A204.1 (cell line): ENCODE results near the gene TRERF1.

Source experiments
- FAIRE-seq: peaks from 2 replicates; lab custom pipeline; 2012; peaks lifted over from hg19 to GRCh38; lab: Jason Lieb, UNC

The TRERF1 gene

GRCh38 chr6:42424906-42425474, 26.7 kb downstream of the TRERF1 start:
- no peak for FAIRE-seq

- no peak for FAIRE-seq
Measured at GRCh38 chr6:42423244-42423643, 28.5 kb downstream of the TRERF1 start.

GRCh38 chr6:42420741-42421140, 31.0 kb downstream of the TRERF1 start:
- no peak for FAIRE-seq

- no peak for FAIRE-seq
Measured at GRCh38 chr6:42419490-42420280, 32.0 kb downstream of the TRERF1 start.

GRCh38 chr6:42418724-42419123, 33.0 kb downstream of the TRERF1 start:
- no peak for FAIRE-seq

GRCh38 chr6:42417641-42418112, 34.0 kb downstream of the TRERF1 start:
- no peak for FAIRE-seq

- FAIRE-seq: no peak
Measured at GRCh38 chr6:42411406-42411805, 40.3 kb downstream of the TRERF1 start.

DNA sequence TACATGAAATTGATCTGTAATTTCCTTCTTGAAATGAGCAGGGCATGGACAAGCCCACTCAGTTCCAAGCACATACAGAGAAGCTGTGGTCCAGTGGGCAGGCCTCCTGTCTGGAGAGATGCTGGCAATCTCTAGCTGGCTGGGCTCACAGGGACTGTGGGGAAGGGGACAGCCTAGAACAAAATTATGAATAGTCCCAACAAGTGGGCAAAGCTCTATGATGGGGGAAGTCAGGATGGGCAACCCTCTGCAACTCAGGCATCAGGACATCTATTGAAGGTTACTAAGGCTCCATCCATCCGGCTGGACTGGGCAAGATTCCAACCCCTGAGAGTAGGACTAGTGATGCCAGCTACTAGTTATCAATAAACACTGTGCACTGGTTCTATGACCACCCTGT, 40.9 kb downstream of the TRERF1 start:
- FAIRE-seq: no peak

DNA sequence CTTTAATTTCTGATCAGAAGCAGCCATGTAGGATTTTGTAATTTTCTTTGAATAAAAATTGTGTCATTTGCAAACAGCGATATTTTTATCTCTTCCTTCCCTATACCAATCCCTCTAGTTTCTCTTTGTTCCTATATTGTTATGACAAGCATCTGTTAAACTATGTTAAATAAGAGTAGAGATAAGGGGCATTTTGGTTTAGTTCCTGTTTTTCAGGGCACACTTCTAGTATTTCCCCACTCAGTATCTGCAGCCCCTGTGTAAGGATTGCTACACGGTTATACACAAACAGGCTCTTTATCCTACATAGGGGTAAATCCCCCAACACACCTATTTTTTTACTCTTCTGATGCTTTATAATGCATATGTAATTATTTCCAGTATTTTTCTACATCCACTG, 42.1 kb downstream of the TRERF1 start:
- no peak for FAIRE-seq

DNA sequence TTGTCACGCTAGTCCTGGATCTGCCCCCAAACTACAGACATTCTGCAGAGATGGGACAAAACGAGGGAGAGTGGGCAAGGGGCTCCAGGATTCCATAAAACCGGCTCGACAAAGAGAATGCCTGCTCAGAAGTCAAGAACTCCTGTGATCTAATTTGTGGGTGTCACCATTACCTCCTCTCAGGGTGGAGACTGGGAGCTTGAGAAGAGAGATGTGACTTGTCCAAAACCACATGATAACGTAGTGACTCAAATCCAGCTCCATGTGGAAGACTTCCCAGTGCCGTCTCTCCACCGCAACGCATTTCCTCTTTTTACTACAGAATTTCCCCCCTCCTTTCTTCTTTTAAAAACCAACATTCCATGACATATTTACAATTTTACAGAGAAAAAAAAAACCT, 44.3 kb downstream of the TRERF1 start:
- no peak for FAIRE-seq

- no peak for FAIRE-seq
Measured at GRCh38 chr6:42406306-42407280, 45.1 kb downstream of the TRERF1 start.

- FAIRE-seq: no peak
Measured at GRCh38 chr6:42405021-42405420, 46.7 kb downstream of the TRERF1 start.

DNA sequence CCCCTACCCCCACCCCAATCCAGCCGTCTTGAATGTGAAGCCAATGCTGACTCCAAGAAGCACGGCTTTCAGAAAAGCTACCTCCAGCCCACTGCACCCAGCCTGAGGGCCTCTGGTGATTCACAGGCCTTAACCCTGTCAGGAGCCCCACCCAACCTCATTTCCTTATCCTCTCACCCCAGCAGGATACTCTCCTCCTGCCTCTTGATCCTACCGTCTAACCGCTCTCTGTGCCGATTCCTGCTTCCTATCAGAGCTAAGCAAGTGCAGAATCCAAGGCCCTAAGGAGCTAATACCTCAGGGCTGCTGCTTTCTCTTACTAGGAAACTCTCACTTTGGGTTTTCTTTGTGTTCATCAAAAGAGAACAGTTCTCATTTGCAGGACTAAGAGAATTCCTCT, 47.2 kb downstream of the TRERF1 start:
- no peak for FAIRE-seq

DNA sequence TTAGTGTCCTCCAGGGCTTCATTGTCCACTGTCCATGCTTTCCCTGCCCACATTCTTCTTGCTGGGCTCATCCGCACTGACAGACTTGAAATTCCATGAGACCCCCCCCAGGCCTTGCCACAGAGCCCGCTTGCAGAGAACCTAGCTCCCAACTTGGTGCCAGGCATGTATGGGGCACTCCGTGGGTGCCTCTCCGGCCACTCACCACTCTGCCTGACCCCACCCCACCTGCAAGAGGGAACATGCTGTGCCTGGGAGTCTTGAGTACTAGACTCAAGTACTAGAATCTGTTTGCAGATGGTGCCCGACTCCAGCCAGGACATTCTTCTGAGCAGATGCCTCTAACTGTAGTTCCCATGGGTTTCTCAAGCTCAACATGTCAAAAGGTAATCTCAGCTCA, 47.9 kb downstream of the TRERF1 start:
- no peak for FAIRE-seq

DNA sequence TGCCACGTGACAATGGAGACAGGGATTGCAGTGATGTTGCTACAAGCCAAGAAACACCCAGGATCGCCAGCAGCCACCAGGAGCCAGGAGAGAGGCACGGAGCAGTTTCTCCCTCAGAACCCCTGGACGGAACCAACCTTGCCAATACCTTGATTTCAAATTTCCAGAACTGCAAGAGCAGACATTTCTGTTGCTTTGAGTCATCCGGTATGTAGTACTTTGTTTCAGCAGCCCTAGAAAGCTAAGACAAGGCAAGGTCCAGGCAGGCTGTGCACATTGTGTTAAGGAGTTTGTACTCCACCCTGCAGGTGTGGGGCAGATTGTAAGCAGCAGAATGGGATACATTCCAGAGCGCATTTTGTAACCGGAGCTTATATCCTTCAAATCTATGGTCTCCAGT, 48.3 kb downstream of the TRERF1 start:
- no peak for FAIRE-seq

- FAIRE-seq: no peak
Measured at GRCh38 chr6:42402184-42402583, 49.5 kb downstream of the TRERF1 start.

- no peak for FAIRE-seq
Measured at GRCh38 chr6:42401613-42401951, 50.1 kb downstream of the TRERF1 start.

DNA sequence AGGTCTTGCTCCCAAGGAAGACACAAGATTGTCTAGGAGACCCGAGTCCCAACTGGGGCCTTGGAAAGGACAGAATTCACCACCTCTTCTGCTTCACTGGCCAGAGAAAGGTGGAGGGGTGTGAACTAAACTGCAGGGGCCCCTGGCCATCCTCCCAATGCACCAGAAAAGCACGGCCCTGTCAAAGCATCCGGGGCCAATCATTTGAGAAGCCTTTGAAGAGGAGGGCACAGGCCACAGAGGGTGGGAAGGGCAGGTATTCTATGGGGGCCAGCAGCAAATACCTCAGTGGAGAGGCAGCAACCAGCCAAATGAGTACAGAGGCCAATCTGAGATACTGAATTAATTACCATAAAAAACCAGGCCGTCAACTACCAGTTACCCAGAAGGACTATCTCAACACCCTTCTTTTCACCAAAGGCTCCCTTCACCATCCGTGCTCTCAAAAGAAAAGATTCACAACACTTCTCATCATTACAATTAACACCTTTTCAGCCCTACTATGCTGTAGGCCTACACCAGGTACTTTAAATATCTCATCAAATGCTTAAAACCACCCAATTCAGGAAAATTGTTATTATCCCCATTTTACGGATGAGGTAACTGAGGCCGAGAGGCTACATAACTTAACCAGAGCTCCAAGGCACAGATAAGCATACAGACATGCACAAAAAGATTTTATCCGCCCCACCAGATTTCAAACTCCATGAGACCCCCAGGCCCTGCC, 50.7 kb downstream of the TRERF1 start:
- FAIRE-seq: no peak

DNA sequence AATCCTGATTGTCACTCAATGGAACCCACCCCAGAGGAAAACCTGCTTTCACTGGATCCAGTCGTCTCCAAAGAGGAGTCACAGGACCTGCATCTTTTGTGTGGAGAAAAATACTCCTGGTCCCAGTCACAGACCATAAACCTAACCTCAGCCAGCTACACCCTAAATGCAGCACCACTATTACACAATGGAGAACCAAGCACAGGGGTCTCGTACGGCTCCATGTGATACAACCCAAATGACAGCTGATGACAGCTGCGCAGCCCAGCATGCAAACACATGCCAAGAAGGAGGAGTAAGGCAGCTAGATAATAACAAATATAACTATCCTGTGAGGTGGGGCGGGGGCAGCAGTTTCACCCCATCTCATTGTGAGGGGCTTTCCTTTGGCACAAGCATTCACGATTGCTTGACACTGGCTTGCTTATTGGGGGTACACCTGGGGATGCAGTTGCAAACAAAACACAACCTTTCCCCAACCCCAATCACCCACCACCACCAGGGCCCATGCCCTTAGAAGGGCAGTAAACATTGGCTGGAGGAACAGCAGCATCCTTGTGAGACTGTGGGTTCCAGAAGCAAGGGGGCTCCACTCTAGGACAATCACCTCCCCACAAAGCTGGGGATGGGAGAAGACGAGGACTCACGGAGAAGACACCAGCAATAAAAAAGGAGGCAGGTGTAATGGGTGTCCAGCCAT, 51.5 kb downstream of the TRERF1 start:
- FAIRE-seq: no peak

DNA sequence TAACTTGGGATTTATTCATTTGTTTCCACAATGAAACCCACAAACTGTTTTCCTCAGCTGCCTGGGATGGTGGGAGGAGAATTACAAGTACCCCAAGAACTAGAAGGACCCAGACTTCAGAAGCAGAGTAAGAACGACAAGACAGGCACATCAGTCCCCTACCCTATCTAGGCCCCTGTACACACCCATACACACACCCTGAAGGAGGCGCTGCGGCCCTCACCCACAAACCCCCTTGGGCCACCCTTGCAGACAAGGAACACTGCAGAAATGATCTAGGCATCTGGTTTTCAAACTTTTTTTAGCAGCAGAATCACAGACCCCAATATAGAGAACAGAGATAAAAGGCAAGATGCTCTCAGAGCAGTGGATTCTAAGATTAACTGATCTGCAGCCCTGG, 55.0 kb downstream of the TRERF1 start:
- FAIRE-seq: no peak

GRCh38 chr6:42394881-42395620, 56.7 kb downstream of the TRERF1 start:
- FAIRE-seq: no peak
